HepG2 (cell line): ENCODE data around the gene SLC4A7. TPM values are rescaled to one million over a fixed set of nuclear protein-coding genes. Genes with fewer than 3 reads are reported as not detected.

Experiments
- ATAC-seq: fragments of 200-7000 bp; cut with Tn5 transposase; 3 replicates; pipeline ENCODE4 v1.9.1; 2020; ENCODE audit warnings: mild to moderate bottlenecking, moderate library complexity
- BruUV-seq: library from RNA; stranded (reverse); fragments of 400-500 nt; replicated peaks from 2 replicates; lab custom pipeline; 2021; lab: Mats Ljungman, UMichigan
- CTCF ChIA-PET: fragments of 300-600 bp; formaldehyde crosslinking; extraction: SDS; loops from one replicate; lab custom pipeline; 2021; ENCODE audit warnings: low total read pairs, inconsistent platforms, low intra/inter-chr PET ratio; lab: Yijun Ruan, JAX
- POLR2A ChIA-PET: fragments of 350-600 bp; sonication (Branson Sonifier 250); formaldehyde crosslinking; loops from one replicate; lab custom pipeline; 2020; ENCODE audit warnings: antibody characterized with exemption, inconsistent platforms; lab: Yijun Ruan, JAX
- DNase-seq: peaks from one replicate; pipeline ENCODE4 v3.0.0-alpha.2; 2015; ENCODE audit warnings: low spot score
- FAIRE-seq: peaks from 3 replicates; lab custom pipeline; 2011; peaks lifted over from hg19 to GRCh38; lab: Jason Lieb, UNC
- H2AFZ ChIP-seq: one replicate; pipeline ENCODE4 v1.6.1; 2011; ENCODE audit warnings: low read length, inconsistent platforms
- H3K27ac ChIP-seq: fragments of 300-600 bp; 3 replicates; pipeline ENCODE4 v1.8.0; 2011; ENCODE audit warnings: mixed run types, mild to moderate bottlenecking, mixed read lengths, low read length, inconsistent platforms; ENCODE audit not compliant: insufficient read depth; ENCODE audit errors: extremely low read length
- H3K27me3 ChIP-seq, 2 experiments: fragments of 200-600 bp in 1 of 2; 2 replicates in 1 of 2; 3 replicates in 1 of 2; pipeline versions ENCODE4 v1.6.0 to v1.8.0; 2011; ENCODE audit warnings: low read length in 2 of 2, mild to moderate bottlenecking in 2 of 2, moderate library complexity in 2 of 2, inconsistent platforms in 1 of 2; ENCODE audit not compliant: insufficient read depth in 2 of 2, control insufficient read depth in 1 of 2
- H3K36me3 ChIP-seq, 2 experiments: fragments of 200-600 bp in 1 of 2; replicated peaks in 1 of 2; 2 replicates in 1 of 2; 3 replicates in 1 of 2; pipeline versions ENCODE4 v1.5.1 to v1.8.0; 2011; ENCODE audit warnings: low read length in 2 of 2, inconsistent platforms in 1 of 2; ENCODE audit not compliant: insufficient read depth in 2 of 2, control insufficient read depth in 1 of 2
- H3K4me1 ChIP-seq: 2 replicates; pipeline ENCODE4 v1.5.1; 2012; ENCODE audit warnings: low read length, inconsistent platforms; ENCODE audit not compliant: insufficient read depth
- H3K4me2 ChIP-seq: 2 replicates; pipeline ENCODE4 v1.6.0; 2011; ENCODE audit warnings: low read depth, low read length, inconsistent platforms
- H3K4me3 ChIP-seq, 3 experiments: fragments of 200-600 bp in 1 of 3; sonication (generic), shearing (Covaris generic) in 1 of 3; replicated peaks in 1 of 3; 2 replicates each; pipeline ENCODE4 v1.5.1; 2011 to 2016; ENCODE audit warnings: low read length in 3 of 3, inconsistent platforms in 2 of 3, low read depth in 2 of 3, mild to moderate bottlenecking in 2 of 3, control low read depth in 1 of 3, mixed read lengths in 1 of 3; ENCODE audit not compliant: insufficient read depth in 1 of 3
- H3K79me2 ChIP-seq: one replicate; pipeline ENCODE4 v1.6.1; 2011; ENCODE audit warnings: low read length, inconsistent platforms; ENCODE audit not compliant: insufficient read depth
- H3K9ac ChIP-seq: 2 replicates; pipeline ENCODE4 v1.6.0; 2011; ENCODE audit warnings: mild to moderate bottlenecking, low read depth, low read length, inconsistent platforms; ENCODE audit not compliant: insufficient read depth
- H3K9me3 ChIP-seq: 2 replicates; pipeline ENCODE4 v1.5.1; 2012; ENCODE audit warnings: mild to moderate bottlenecking, low read length
- H4K20me1 ChIP-seq: 2 replicates; pipeline ENCODE4 v1.6.0; 2011; ENCODE audit warnings: inconsistent platforms, mild to moderate bottlenecking, low read length, moderate library complexity; ENCODE audit not compliant: insufficient read depth
- ATM ChIP-seq: fragments of 450-650 bp; IDR thresholded peaks from 2 replicates; pipeline ENCODE4 v1.7.1; 2017; ENCODE audit warnings: mild to moderate bottlenecking, borderline replicate concordance
- CBX5 ChIP-seq: sonication (generic); formaldehyde crosslinking; IDR thresholded peaks from 2 replicates; pipeline ENCODE4 v1.4.0; 2020; ENCODE audit warnings: missing genetic modification reagents, borderline replicate concordance
- DNMT3B ChIP-seq: conservative IDR thresholded peaks from 2 replicates; pipeline ENCODE4 v1.6.1; 2016; ENCODE audit warnings: missing biosample characterization, control low read depth
- FOXK1 ChIP-seq: sonication (generic); formaldehyde crosslinking; IDR thresholded peaks from 2 replicates; pipeline ENCODE4 v1.4.0; 2020; ENCODE audit warnings: low read depth, missing genetic modification reagents, borderline replicate concordance
- GLMP ChIP-seq: sonication (generic); formaldehyde crosslinking; IDR thresholded peaks from 2 replicates; pipeline ENCODE4 v1.9.0; 2021; ENCODE audit warnings: missing genetic modification reagents, mild to moderate bottlenecking, borderline replicate concordance
- MATR3 ChIP-seq: sonication (generic); formaldehyde crosslinking; IDR thresholded peaks from 2 replicates; pipeline ENCODE4 v1.4.0; 2020; ENCODE audit warnings: missing genetic modification reagents
- MIER3 ChIP-seq: IDR thresholded peaks from 2 replicates; pipeline ENCODE4 v1.6.1; 2016; ENCODE audit warnings: missing compliant biosample characterization, borderline replicate concordance
- MTF2 ChIP-seq: sonication (generic); formaldehyde crosslinking; IDR thresholded peaks from 2 replicates; pipeline ENCODE4 v1.5.0; 2020; ENCODE audit warnings: missing genetic modification reagents, borderline replicate concordance
- SP4 ChIP-seq: sonication (generic); formaldehyde crosslinking; IDR thresholded peaks from 2 replicates; pipeline ENCODE4 v1.8.1; 2023; ENCODE audit warnings: mild to moderate bottlenecking, missing genetic modification reagents
- ZBTB21 ChIP-seq: sonication (generic); formaldehyde crosslinking; IDR thresholded peaks from 2 replicates; pipeline ENCODE4 v1.4.0; 2020; ENCODE audit warnings: missing genetic modification reagents
- ZNF160 ChIP-seq: sonication (generic); formaldehyde crosslinking; IDR thresholded peaks from 2 replicates; pipeline ENCODE4 v1.8.0; 2022; ENCODE audit warnings: mild to moderate bottlenecking, inconsistent platforms, missing genetic modification reagents
- ZNF20 ChIP-seq: sonication (generic); formaldehyde crosslinking; IDR thresholded peaks from 2 replicates; pipeline ENCODE4 v1.4.0; 2020; ENCODE audit warnings: mild to moderate bottlenecking, moderate library complexity, missing genetic modification reagents
- ZNF260 ChIP-seq: sonication (generic); formaldehyde crosslinking; IDR thresholded peaks from 2 replicates; pipeline ENCODE4 v1.4.0; 2020; ENCODE audit warnings: missing genetic modification reagents, low read depth, mild to moderate bottlenecking, borderline replicate concordance
- ZNF430 ChIP-seq: sonication (generic); formaldehyde crosslinking; IDR thresholded peaks from 2 replicates; pipeline ENCODE4 v1.9.0; 2021; ENCODE audit warnings: mild to moderate bottlenecking, missing genetic modification reagents
- ZNF580 ChIP-seq: IDR thresholded peaks from 2 replicates; pipeline ENCODE4 v1.6.1; 2016; ENCODE audit warnings: low read depth, borderline replicate concordance
- ZNF589 ChIP-seq: sonication (generic); formaldehyde crosslinking; conservative IDR thresholded peaks from 2 replicates; pipeline ENCODE4 v1.8.0; 2022; ENCODE audit warnings: mild to moderate bottlenecking, moderate library complexity, missing genetic modification reagents
- ZNF629 ChIP-seq: sonication (generic); formaldehyde crosslinking; conservative IDR thresholded peaks from 2 replicates; pipeline ENCODE4 v1.5.0; 2020; ENCODE audit warnings: missing genetic modification reagents
- ZNF782 ChIP-seq: sonication (generic); formaldehyde crosslinking; IDR thresholded peaks from 2 replicates; pipeline ENCODE4 v1.4.0; 2020; ENCODE audit warnings: missing genetic modification reagents, mild to moderate bottlenecking, borderline replicate concordance
- ZSCAN21 ChIP-seq: sonication (generic); formaldehyde crosslinking; IDR thresholded peaks from 2 replicates; pipeline ENCODE4 v1.8.0; 2022; ENCODE audit warnings: mild to moderate bottlenecking, missing genetic modification reagents, moderate library complexity, borderline replicate concordance
- ZSCAN30 ChIP-seq: sonication (generic); formaldehyde crosslinking; IDR thresholded peaks from 2 replicates; pipeline ENCODE4 v1.5.0; 2020; ENCODE audit warnings: mild to moderate bottlenecking, missing genetic modification reagents
- WGBS: methylation state at CpG from one replicate; pipeline ENCODE4 v1.1.6; 2017; ENCODE audit warnings: low lambda C conversion rate; 5-methylcytosine and 5-hydroxymethylcytosine counted together
- in situ Hi-C: cut with HindIII; loops from 2 replicates; pipeline ENCODE4 v1.10.0; 2017; ENCODE audit warnings: low pct_unique_long_range_greater_than_20kb; ENCODE audit not compliant: extremely low pct_ligation_motif_present
- intact Hi-C: fragments of 100-400 bp; cut with micrococcal nuclease; formaldehyde crosslinking; loops from one replicate; pipeline ENCODE4 v1.10.0; 2022; ENCODE audit not compliant: unreplicated experiment
- polyA plus RNA-seq, 8 experiments: library from polyadenylated mRNA; depleted of rRNA in 3 of 8; stranded (reverse) in 7 of 8; unstranded in 1 of 8; fragments of >200 nt; fragmentation: Illumina TruSeq in 4 of 8; extraction: Trizol in 4 of 8; gene quantifications; 2 replicates each; pipeline versions ENCODE4 v1.2.1 to v1.2.3, GENCODE V29; 2011 to 2016; ENCODE audit warnings: low read depth in 4 of 8, missing spikeins in 1 of 8, mixed read lengths in 1 of 8; ENCODE audit not compliant: insufficient read depth in 1 of 8
- total RNA-seq, 5 experiments: library from RNA; depleted of rRNA; stranded (reverse); fragments of >200 nt; fragmentation: Illumina TruSeq; extraction: Trizol; gene quantifications; 2 replicates each; pipeline ENCODE4 v1.2.3, GENCODE V29; 2016; ENCODE audit warnings: low read depth in 1 of 5
- TF ChIP-seq, protein P1 (sequence below): sonication (generic); formaldehyde crosslinking; IDR thresholded peaks from 2 replicates; pipeline ENCODE4 v1.4.0; 2020; ENCODE audit warnings: mild to moderate bottlenecking, missing genetic modification reagents
- TF ChIP-seq, protein P2 (sequence below): sonication (generic); formaldehyde crosslinking; IDR thresholded peaks from 2 replicates; pipeline ENCODE4 v1.8.0; 2022; ENCODE audit warnings: mild to moderate bottlenecking, missing genetic modification reagents, moderate library complexity

The SLC4A7 gene
- total and polyA plus RNA-seq, 2 of the 13 experiments (the other 11 are each of a cell fraction or from before 2014, with no cell fraction given): 16.4 to 43.8 TPM

GRCh38 chr3:27449530-27450150, 34.5 kb downstream of the SLC4A7 start:
- DNase-seq (peak; percentile 60), ATAC-seq (peak; percentile 89), FAIRE-seq (peak; percentile 28)
- ChIA-PET POLR2A (interaction anchor here (0.9 kb wide), 1 partner anchor 35 kb away, joined by 3 read pairs; the partner anchor contains the start of gene SLC4A7), CTCF (no interaction called here)
- H3K79me2 ChIP-seq: peaks cover 22% of the 10 kb centered on the region
- H3K27me3 ChIP-seq: no peaks in the 10 kb centered on the region
- 14% methylated on average over 2 of the region's 2 CpGs for WGBS
- in situ Hi-C loops (loop anchor here (25.0 kb wide), 1 partner anchor 312 kb away; no protein-coding TSS in a partner anchor), intact Hi-C loops (no loop called here)
- peaks cover 2 to 8% of the 10 kb centered on the region in 2 experiments; a peak in 3 of 5 replicates for H3K36me3 ChIP-seq
- peak overlapping the region; percentile 69 for H3K27ac ChIP-seq
- H3K4me1 ChIP-seq: peaks cover 50% of the 10 kb centered on the region
- H2AFZ ChIP-seq: no peak overlapping the region
- no TSS peak for BruUV-seq
- peak overlapping the region; percentile 36 for H3K4me2 ChIP-seq
- H4K20me1 ChIP-seq: no peaks in the 10 kb centered on the region
- no peak overlapping the region; a peak in 1 of 6 replicates for H3K4me3 ChIP-seq
- H3K9ac ChIP-seq: no peak overlapping the region
- no peaks in the 10 kb centered on the region for H3K9me3 ChIP-seq
- TF ChIP-seq ZNF160 (CRISPR knock-in tag): 0 out of 2 replicates have a peak, but pooled peaks have one; percentile 32
- 0 out of 2 replicates have a peak, but pooled peaks have one; percentile 34 for TF ChIP-seq MIER3 (CRISPR knock-in tag)
- TF ChIP-seq, protein P1, sequence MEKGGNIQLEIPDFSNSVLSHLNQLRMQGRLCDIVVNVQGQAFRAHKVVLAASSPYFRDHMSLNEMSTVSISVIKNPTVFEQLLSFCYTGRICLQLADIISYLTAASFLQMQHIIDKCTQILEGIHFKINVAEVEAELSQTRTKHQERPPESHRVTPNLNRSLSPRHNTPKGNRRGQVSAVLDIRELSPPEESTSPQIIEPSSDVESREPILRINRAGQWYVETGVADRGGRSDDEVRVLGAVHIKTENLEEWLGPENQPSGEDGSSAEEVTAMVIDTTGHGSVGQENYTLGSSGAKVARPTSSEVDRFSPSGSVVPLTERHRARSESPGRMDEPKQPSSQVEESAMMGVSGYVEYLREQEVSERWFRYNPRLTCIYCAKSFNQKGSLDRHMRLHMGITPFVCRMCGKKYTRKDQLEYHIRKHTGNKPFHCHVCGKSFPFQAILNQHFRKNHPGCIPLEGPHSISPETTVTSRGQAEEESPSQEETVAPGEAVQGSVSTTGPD (CRISPR knock-in tag): no peak
- TF ChIP-seq ZSCAN30 (CRISPR knock-in tag): no peak
- TF ChIP-seq GLMP (CRISPR knock-in tag): no peak
- TF ChIP-seq ZNF20 (CRISPR knock-in tag): no peak
- no peak for TF ChIP-seq ATM
- TF ChIP-seq ZNF629: no peak
- TF ChIP-seq MTF2 (CRISPR knock-in tag): no peak
- TF ChIP-seq FOXK1 (CRISPR knock-in tag): no peak
- TF ChIP-seq ZNF589 (CRISPR knock-in tag): no peak
- no peak for TF ChIP-seq ZNF782 (CRISPR knock-in tag)
- no peak for TF ChIP-seq ZNF260 (CRISPR knock-in tag)
- TF ChIP-seq SP4 (CRISPR knock-in tag): no peak
- TF ChIP-seq, protein P2, sequence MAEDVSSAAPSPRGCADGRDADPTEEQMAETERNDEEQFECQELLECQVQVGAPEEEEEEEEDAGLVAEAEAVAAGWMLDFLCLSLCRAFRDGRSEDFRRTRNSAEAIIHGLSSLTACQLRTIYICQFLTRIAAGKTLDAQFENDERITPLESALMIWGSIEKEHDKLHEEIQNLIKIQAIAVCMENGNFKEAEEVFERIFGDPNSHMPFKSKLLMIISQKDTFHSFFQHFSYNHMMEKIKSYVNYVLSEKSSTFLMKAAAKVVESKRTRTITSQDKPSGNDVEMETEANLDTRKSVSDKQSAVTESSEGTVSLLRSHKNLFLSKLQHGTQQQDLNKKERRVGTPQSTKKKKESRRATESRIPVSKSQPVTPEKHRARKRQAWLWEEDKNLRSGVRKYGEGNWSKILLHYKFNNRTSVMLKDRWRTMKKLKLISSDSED (CRISPR knock-in tag): no peak
- TF ChIP-seq MATR3 (CRISPR knock-in tag): no peak
- 0 out of 2 replicates have a peak, but pooled peaks have one; percentile 78 for TF ChIP-seq DNMT3B (CRISPR knock-in tag)
- no peak for TF ChIP-seq CBX5 (CRISPR knock-in tag)
- TF ChIP-seq ZBTB21 (CRISPR knock-in tag): no peak
- no peak for TF ChIP-seq ZSCAN21 (CRISPR knock-in tag)
- TF ChIP-seq ZNF580 (CRISPR knock-in tag): no peak
- no peak for TF ChIP-seq ZNF430 (CRISPR knock-in tag)
